Neural cell (in vitro differentiated cells): Measurements from ENCODE around the gene ZNF574. TPM values are rescaled to one million over a fixed set of nuclear protein-coding genes. Genes with fewer than 3 reads are reported as not detected.

Experiments used
- H2AFZ ChIP-seq: fragments of 200-600, 300-800 bp; sonication (generic), shearing (Covaris generic); 2 replicates; pipeline ENCODE4 v1.6.0; 2014; ENCODE audit warnings: low read depth, mild to moderate bottlenecking, antibody characterized with exemption, low read length, moderate library complexity
- H3F3A ChIP-seq: fragments of 200-600 bp; shearing (Covaris generic); 2 replicates; pipeline ENCODE4 v1.6.1; 2016; ENCODE audit warnings: mild to moderate bottlenecking, moderate library complexity, mixed read lengths, antibody characterized with exemption, low read length; ENCODE audit not compliant: insufficient read depth, poor library complexity, severe bottlenecking
- H3K27ac ChIP-seq: fragments of 200-600, 300-800 bp; sonication (generic), shearing (Covaris generic); 2 replicates; pipeline ENCODE4 v1.5.1; 2014; ENCODE audit warnings: mild to moderate bottlenecking, low read length, moderate library complexity
- H3K27me3 ChIP-seq: fragments of 300-800, 200-600 bp; sonication (generic), shearing (Covaris generic); 2 replicates; pipeline ENCODE4 v1.6.0; 2014; ENCODE audit warnings: mild to moderate bottlenecking, low read depth, low read length, moderate library complexity; ENCODE audit not compliant: insufficient read depth
- H3K36me3 ChIP-seq: fragments of 300-800, 200-600 bp; sonication (generic), shearing (Covaris generic); 2 replicates; pipeline ENCODE4 v1.5.1; 2014; ENCODE audit warnings: mild to moderate bottlenecking, antibody characterized with exemption, low read length, moderate library complexity; ENCODE audit not compliant: insufficient read depth
- H3K4me2 ChIP-seq: fragments of 300-800, 200-600 bp; sonication (generic), shearing (Covaris generic); 2 replicates; pipeline ENCODE4 v1.6.0; 2014; ENCODE audit warnings: mild to moderate bottlenecking, low read length
- H3K4me3 ChIP-seq: fragments of 300-800, 200-600 bp; sonication (generic), shearing (Covaris generic); 2 replicates; pipeline ENCODE4 v1.5.1; 2014; ENCODE audit warnings: mild to moderate bottlenecking, low read length, moderate library complexity
- H3K79me2 ChIP-seq: fragments of 200-600 bp; shearing (Covaris generic); replicated peaks from 2 replicates; pipeline ENCODE4 v1.6.0; 2014; ENCODE audit warnings: mild to moderate bottlenecking, low read length, moderate library complexity; ENCODE audit not compliant: insufficient read depth
- H3K9ac ChIP-seq: fragments of 300-800, 200-600 bp; sonication (generic), shearing (Covaris generic); 2 replicates; pipeline ENCODE4 v1.6.1; 2016; ENCODE audit warnings: mild to moderate bottlenecking, low read length, mixed read lengths
- H3K9me2 ChIP-seq: fragments of 200-600 bp; shearing (Covaris generic); 2 replicates; pipeline ENCODE4 v1.6.1; 2016; ENCODE audit warnings: mild to moderate bottlenecking, low read length, mixed read lengths; ENCODE audit not compliant: insufficient read depth
- H3K9me3 ChIP-seq: fragments of 200-600, 300-800 bp; sonication (generic), shearing (Covaris generic); 2 replicates; pipeline ENCODE4 v1.6.1; 2016; ENCODE audit warnings: mild to moderate bottlenecking, mixed run types, low read length, moderate library complexity, mixed read lengths
- H4K20me1 ChIP-seq: fragments of 200-600 bp; shearing (Covaris generic); 2 replicates; pipeline ENCODE4 v1.6.1; 2016; ENCODE audit warnings: mild to moderate bottlenecking, mixed run types; ENCODE audit not compliant: insufficient read depth
- EP300 ChIP-seq: fragments of 450-650 bp; conservative IDR thresholded peaks from 2 replicates; pipeline ENCODE4 v1.6.1; 2014; ENCODE audit warnings: antibody characterized with exemption, mild to moderate bottlenecking, moderate library complexity; ENCODE audit not compliant: poor library complexity, severe bottlenecking
- EZH2 ChIP-seq: fragments of 200-600, 300-800 bp; shearing (Covaris generic), sonication (generic); IDR thresholded peaks from 2 replicates; pipeline ENCODE4 v1.6.1; 2014; ENCODE audit warnings: antibody characterized with exemption, low read length, borderline replicate concordance, mild to moderate bottlenecking; ENCODE audit not compliant: insufficient read depth, poor library complexity, severe bottlenecking
- MXI1 ChIP-seq: fragments of 450-650 bp; conservative IDR thresholded peaks from 2 replicates; pipeline ENCODE4 v1.6.1; 2014; ENCODE audit warnings: antibody characterized with exemption, mild to moderate bottlenecking; ENCODE audit not compliant: poor library complexity, severe bottlenecking
- POLR2AphosphoS5 ChIP-seq: IDR thresholded peaks from 2 replicates; pipeline ENCODE4 v1.6.1; 2012
- RAD21 ChIP-seq: fragments of 450-650 bp; conservative IDR thresholded peaks from 2 replicates; pipeline ENCODE4 v1.6.1; 2014; ENCODE audit warnings: antibody characterized with exemption, mild to moderate bottlenecking, moderate library complexity
- SMC3 ChIP-seq: fragments of 450-650 bp; conservative IDR thresholded peaks from 2 replicates; pipeline ENCODE4 v1.6.1; 2014; ENCODE audit warnings: antibody characterized with exemption, mild to moderate bottlenecking, moderate library complexity; ENCODE audit not compliant: poor library complexity
- TAF1 ChIP-seq: IDR thresholded peaks from 2 replicates; pipeline ENCODE4 v1.6.1; 2012; ENCODE audit warnings: low read depth
- polyA plus RNA-seq: library from polyadenylated mRNA; depleted of rRNA; stranded (reverse); fragments of >200 nt; gene quantifications from 2 replicates; pipeline ENCODE4 v1.2.3, GENCODE V29; 2014
- TF ChIP-seq, protein P1 (sequence below): fragments of 450-650 bp; IDR thresholded peaks from 2 replicates; pipeline ENCODE4 v1.5.1; 2014; ENCODE audit warnings: antibody characterized with exemption, mild to moderate bottlenecking, moderate library complexity; ENCODE audit not compliant: poor library complexity, severe bottlenecking
- TF ChIP-seq, protein P2 (sequence below): IDR thresholded peaks from 2 replicates; pipeline ENCODE4 v1.6.1; 2012; ENCODE audit warnings: borderline replicate concordance

ZNF574 gene
- polyA plus RNA-seq, 1 donor from 2014 or later: 7.0 TPM

GRCh38 chr19:42081584-42082203 is 5.7 kb downstream of the ZNF574 start:
- H3K9me3 ChIP-seq: no peaks in the 10 kb centered on the region
- no peak for TF ChIP-seq TAF1
- TF ChIP-seq, protein P1, sequence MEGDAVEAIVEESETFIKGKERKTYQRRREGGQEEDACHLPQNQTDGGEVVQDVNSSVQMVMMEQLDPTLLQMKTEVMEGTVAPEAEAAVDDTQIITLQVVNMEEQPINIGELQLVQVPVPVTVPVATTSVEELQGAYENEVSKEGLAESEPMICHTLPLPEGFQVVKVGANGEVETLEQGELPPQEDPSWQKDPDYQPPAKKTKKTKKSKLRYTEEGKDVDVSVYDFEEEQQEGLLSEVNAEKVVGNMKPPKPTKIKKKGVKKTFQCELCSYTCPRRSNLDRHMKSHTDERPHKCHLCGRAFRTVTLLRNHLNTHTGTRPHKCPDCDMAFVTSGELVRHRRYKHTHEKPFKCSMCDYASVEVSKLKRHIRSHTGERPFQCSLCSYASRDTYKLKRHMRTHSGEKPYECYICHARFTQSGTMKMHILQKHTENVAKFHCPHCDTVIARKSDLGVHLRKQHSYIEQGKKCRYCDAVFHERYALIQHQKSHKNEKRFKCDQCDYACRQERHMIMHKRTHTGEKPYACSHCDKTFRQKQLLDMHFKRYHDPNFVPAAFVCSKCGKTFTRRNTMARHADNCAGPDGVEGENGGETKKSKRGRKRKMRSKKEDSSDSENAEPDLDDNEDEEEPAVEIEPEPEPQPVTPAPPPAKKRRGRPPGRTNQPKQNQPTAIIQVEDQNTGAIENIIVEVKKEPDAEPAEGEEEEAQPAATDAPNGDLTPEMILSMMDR: peak; percentile 66
- TF ChIP-seq RAD21: peak; percentile 55
- TF ChIP-seq POLR2AphosphoS5: no peak
- TF ChIP-seq MXI1: no peak
- TF ChIP-seq SMC3: peak; percentile 46
- H2AFZ ChIP-seq: no peak overlapping the region
- H3K36me3 ChIP-seq: no peaks in the 10 kb centered on the region
- no peaks in the 10 kb centered on the region for H4K20me1 ChIP-seq
- H3K4me3 ChIP-seq: no peak overlapping the region
- no peak overlapping the region for H3K9ac ChIP-seq
- H3K79me2 ChIP-seq: peaks cover 17% of the 10 kb centered on the region
- no peaks in the 10 kb centered on the region for H3K9me2 ChIP-seq
- no peaks in the 10 kb centered on the region for H3K27me3 ChIP-seq
- no peaks in the 10 kb centered on the region for H3F3A ChIP-seq
- no peak overlapping the region for H3K4me2 ChIP-seq
- no peak overlapping the region for H3K27ac ChIP-seq

DNA sequence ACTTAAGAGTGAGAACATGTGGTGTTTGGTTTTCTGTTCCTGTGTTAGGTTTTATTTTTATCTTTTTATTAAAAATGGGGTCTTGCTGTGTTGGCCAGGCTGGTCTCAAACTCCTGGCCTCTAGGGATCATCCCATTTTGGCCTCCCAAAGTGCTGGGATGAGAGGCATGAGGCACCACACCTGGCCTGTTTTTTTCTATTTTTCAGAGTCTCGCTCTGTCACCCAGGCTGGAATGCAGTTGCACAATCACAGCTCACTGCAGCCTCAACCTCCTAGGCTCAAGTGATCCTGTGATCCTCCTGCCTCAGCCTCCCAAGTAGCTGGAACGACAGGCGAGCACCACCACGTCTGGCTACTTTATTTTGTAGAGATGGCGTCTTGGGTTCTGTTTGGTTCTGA is 7.6 kb downstream of the ZNF574 start:
- Histone ChIP-seq H3K9me3 (no peaks in the 10 kb centered on the region), H3K27me3 (no peaks in the 10 kb centered on the region), H3K27ac (no peak overlapping the region), H3K9me2 (no peaks in the 10 kb centered on the region), H3K79me2 (no peaks in the 10 kb centered on the region), H3K36me3 (no peaks in the 10 kb centered on the region), H2AFZ (no peak overlapping the region), H3F3A (no peaks in the 10 kb centered on the region), H4K20me1 (no peaks in the 10 kb centered on the region), H3K9ac (no peak overlapping the region), H3K4me2 (no peak overlapping the region), H3K4me3 (no peak overlapping the region)
- TF ChIP-seq SMC3 (no peak), EP300 (no peak), POLR2AphosphoS5 (no peak), EZH2 (no peak), TAF1 (no peak), MXI1 (no peak), RAD21 (no peak)
- TF ChIP-seq, protein P2, sequence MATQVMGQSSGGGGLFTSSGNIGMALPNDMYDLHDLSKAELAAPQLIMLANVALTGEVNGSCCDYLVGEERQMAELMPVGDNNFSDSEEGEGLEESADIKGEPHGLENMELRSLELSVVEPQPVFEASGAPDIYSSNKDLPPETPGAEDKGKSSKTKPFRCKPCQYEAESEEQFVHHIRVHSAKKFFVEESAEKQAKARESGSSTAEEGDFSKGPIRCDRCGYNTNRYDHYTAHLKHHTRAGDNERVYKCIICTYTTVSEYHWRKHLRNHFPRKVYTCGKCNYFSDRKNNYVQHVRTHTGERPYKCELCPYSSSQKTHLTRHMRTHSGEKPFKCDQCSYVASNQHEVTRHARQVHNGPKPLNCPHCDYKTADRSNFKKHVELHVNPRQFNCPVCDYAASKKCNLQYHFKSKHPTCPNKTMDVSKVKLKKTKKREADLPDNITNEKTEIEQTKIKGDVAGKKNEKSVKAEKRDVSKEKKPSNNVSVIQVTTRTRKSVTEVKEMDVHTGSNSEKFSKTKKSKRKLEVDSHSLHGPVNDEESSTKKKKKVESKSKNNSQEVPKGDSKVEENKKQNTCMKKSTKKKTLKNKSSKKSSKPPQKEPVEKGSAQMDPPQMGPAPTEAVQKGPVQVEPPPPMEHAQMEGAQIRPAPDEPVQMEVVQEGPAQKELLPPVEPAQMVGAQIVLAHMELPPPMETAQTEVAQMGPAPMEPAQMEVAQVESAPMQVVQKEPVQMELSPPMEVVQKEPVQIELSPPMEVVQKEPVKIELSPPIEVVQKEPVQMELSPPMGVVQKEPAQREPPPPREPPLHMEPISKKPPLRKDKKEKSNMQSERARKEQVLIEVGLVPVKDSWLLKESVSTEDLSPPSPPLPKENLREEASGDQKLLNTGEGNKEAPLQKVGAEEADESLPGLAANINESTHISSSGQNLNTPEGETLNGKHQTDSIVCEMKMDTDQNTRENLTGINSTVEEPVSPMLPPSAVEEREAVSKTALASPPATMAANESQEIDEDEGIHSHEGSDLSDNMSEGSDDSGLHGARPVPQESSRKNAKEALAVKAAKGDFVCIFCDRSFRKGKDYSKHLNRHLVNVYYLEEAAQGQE: no peak
- TF ChIP-seq, protein P1: no peak
